Naive B cell (primary cell): Measurements from ENCODE around the gene GOLGA3. TPM values are rescaled to one million over a fixed set of nuclear protein-coding genes. Genes with fewer than 3 reads are reported as not detected.
"Not testable (repeated sequence)": the region's sequence is repeated elsewhere in the genome, so short reads cannot be mapped to it uniquely, and the experiment has no call there.

Source experiments
- ATAC-seq, 2 donors: fragments of 150-1000 bp; cut with Tn5 transposase; 2 replicates each; pipeline ENCODE4 v1.10.0; 2021; ENCODE audit warnings: low read depth in 2 of 2, mild to moderate bottlenecking in 2 of 2, moderate library complexity in 2 of 2
- DNase-seq: peaks from one replicate; pipeline ENCODE4 v3.0.0; 2022
- H3K27ac Mint-ChIP-seq, 6 donors: one replicate each; pipeline ENCODE4 v1.8.0; 2020 to 2022; ENCODE audit warnings: mild to moderate bottlenecking in 6 of 6, mixed read lengths in 6 of 6, moderate library complexity in 5 of 6, inconsistent platforms in 2 of 6
- H3K27me3 Mint-ChIP-seq, 3 donors: one replicate each; pipeline ENCODE4 v1.8.0; 2021 to 2022; ENCODE audit warnings: mixed read lengths in 3 of 3, mild to moderate bottlenecking in 1 of 3
- H3K36me3 Mint-ChIP-seq, 2 donors: one replicate each; pipeline ENCODE4 v1.8.0; 2020 to 2022; ENCODE audit warnings: mixed read lengths in 2 of 2, inconsistent platforms in 1 of 2, mild to moderate bottlenecking in 1 of 2
- H3K4me1 Mint-ChIP-seq, 3 donors: one replicate each; pipeline ENCODE4 v1.8.0; 2020 to 2022; ENCODE audit warnings: mixed read lengths in 3 of 3, inconsistent platforms in 1 of 3, mild to moderate bottlenecking in 1 of 3, moderate library complexity in 1 of 3
- H3K4me3 Mint-ChIP-seq, 8 donors: one replicate each; pipeline ENCODE4 v1.8.0; 2020 to 2022; ENCODE audit warnings: mild to moderate bottlenecking in 8 of 8, mixed read lengths in 8 of 8, moderate library complexity in 8 of 8, inconsistent platforms in 2 of 8
- H3K9me3 Mint-ChIP-seq, 7 donors: one replicate each; pipeline ENCODE4 v1.8.0; 2020 to 2022; ENCODE audit warnings: mixed read lengths in 7 of 7, mild to moderate bottlenecking in 5 of 7, inconsistent platforms in 2 of 7, moderate library complexity in 1 of 7
- polyA plus RNA-seq, 6 donors: library from polyadenylated mRNA; unstranded; fragments of 300-500 nt; fragmentation: Illumina TruSeq; gene quantifications; one replicate each; pipeline ENCODE4 v1.2.3, GENCODE V29; 2021; ENCODE audit warnings: low read depth in 6 of 6

Gene GOLGA3
- polyA plus RNA-seq, 6 donors from 2014 or later, result 0.17 to 13.6 (median 4.8) TPM

DNA sequence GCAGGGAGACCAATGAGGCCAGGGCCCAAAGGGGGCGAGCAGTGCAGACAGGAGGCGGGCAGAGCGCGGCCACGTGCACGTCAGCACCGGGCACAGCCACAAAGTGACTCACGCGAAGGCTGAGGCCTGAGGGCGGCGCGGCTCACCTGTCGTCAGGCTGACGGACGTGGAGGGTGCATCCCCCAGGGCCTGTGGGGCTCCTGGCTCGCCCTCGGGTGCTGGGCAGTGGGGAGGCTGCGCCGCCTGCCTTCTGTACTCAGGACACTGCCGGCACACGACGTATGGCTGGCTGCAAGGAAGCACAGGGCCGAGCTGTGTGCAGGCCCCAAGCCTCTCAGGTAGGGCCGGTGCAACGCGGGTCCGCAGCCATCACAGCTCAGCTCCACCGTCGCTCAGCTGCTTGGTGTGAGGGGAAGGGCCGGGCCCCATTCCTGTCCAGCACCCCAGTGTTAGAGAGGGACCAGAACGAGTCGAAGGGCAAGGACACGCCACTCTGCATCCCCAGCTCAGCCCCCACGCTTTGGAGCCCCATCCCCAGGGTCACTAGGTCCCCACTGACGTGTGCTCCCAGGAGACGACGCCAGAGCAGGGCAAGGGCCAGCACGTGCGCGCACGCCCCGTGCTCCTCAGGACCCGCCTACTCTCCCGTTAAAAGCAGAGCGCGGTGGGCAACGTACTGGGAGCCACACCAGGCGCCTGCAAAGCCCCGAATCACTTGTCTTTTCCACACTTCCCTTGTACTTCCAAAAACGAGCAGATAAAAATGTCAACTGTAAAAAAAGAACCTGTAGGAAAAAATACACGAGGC, 24.8 kb upstream of the GOLGA3 start:
- ATAC-seq (no peak), DNase-seq (no peak)
- Mint-ChIP-seq H3K4me1 (peaks cover 2 to 8% (median 8%) of the 10 kb centered on the region in 3 donors), H3K36me3 (peaks cover 7 to 17% of the 10 kb centered on the region in 2 donors), H3K9me3 (no peaks in the 10 kb centered on the region), H3K27me3 (no peaks in the 10 kb centered on the region), H3K27ac (peak overlapping the region in 2 of 6 donors; percentile 11 to 47), H3K4me3 (no peak overlapping the region)

DNA sequence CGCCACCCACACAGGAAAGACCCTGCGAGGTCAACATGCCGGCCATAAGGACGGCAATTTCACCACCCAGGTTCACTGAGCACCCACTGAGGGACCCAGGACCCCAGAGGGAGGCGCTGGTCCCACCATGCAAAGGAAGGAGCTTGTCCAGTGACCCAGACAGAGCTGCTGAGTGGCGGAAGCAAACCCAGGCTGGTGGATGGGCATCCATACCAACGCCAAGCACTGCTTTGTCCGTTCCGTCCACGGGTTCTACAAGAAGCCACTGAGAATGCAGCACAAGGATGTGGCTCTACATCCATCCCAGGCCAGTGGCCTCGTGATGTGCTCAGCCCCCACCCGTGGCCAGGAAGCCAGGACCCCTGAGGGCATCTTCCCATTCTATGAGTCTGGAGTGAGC, 23.8 kb upstream of the GOLGA3 start:
- peak overlapping the region in 2 of 6 donors; percentile 26 to 30 for H3K27ac Mint-ChIP-seq
- ATAC-seq, result no peak
- H3K36me3 Mint-ChIP-seq, result peaks cover 7 to 17% of the 10 kb centered on the region in 2 donors
- H3K4me1 Mint-ChIP-seq, result peaks cover 2 to 8% (median 8%) of the 10 kb centered on the region in 3 donors
- no peak for DNase-seq
- H3K4me3 Mint-ChIP-seq, result no peak overlapping the region
- no peaks in the 10 kb centered on the region for H3K9me3 Mint-ChIP-seq
- H3K27me3 Mint-ChIP-seq, result no peaks in the 10 kb centered on the region

DNA sequence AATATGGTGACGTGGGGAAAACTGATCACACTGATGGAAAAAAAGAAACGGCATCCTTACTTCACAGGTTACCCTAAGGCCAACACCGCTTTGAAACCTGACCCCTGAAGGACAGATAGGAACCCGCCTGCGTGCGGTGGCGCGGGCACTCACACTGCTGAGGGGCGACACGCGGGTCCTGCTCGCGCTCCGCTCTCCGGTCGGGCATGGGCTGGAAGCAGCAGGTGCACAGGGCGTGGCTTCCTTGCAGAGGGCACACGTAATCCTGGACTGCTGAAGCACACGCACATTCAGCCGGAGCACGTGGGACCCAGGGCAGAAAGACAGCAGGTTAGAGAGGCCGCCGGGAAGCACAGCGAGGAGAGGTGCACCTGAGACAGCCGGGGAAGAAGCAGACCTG, 22.8 kb upstream of the GOLGA3 start:
- Mint-ChIP-seq H3K4me3 (no peak overlapping the region), H3K27ac (peak overlapping the region in 1 of 6 donors; percentile 68), H3K4me1 (peaks cover 2 to 8% (median 8%) of the 10 kb centered on the region in 3 donors), H3K9me3 (no peaks in the 10 kb centered on the region), H3K36me3 (peaks cover 6 to 17% of the 10 kb centered on the region in 2 donors), H3K27me3 (no peaks in the 10 kb centered on the region)
- no peak for ATAC-seq
- DNase-seq, result no peak

DNA sequence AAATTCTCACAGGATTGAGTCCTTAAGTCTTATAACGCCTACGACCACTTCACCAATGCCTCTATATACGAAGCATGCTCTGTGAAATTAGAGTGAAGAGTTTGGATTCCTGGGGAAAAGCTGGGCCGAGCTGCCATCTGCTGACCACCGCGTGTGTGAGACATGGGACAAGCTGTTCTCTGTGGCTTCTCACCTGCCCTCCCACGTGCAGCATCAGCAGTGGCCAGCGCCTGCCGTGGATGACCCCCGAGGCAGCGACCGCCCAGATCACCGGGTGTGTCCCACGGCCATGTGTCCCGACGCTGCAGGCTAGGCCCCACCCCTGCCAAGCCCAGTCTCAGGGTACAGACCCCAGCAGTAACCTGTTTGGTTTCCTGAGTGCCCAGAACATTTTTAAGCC, 21.6 kb upstream of the GOLGA3 start:
- Mint-ChIP-seq H3K36me3 (peaks cover 8 to 15% of the 10 kb centered on the region in 2 donors), H3K4me3 (peak overlapping the region in 2 of 8 donors; percentile 33 to 70), H3K27ac (peak overlapping the region in 1 of 6 donors; percentile 29), H3K4me1 (peaks cover 2 to 8% (median 6%) of the 10 kb centered on the region in 3 donors), H3K9me3 (no peaks in the 10 kb centered on the region), H3K27me3 (no peaks in the 10 kb centered on the region)
- ATAC-seq (no peak), DNase-seq (no peak)

DNA sequence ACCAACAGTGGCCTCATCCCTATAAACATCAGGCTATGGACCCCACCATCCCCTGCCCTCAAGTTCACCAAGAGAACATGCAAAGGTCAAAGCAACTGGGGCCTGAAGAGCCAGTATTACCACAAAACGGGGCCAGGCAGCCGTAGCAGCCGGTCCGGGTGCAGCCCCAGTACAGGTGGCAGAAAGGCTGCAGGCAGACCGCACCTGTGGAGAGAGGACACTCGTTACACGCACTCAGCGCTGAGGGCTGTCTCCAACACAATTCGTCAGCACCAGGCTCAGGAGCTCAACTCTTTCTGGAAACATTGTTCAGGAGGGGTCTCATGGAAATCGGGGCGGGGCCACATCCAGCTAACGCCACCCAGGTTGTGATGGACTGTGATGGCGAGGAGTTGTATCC, 19.9 kb upstream of the GOLGA3 start:
- Mint-ChIP-seq H3K4me3 (no peak overlapping the region), H3K27me3 (no peaks in the 10 kb centered on the region), H3K27ac (no peak overlapping the region), H3K36me3 (peaks cover 7 to 8% of the 10 kb centered on the region in 2 donors), H3K4me1 (peaks cover 0 to 8% (median 6%) of the 10 kb centered on the region in 3 donors), H3K9me3 (no peaks in the 10 kb centered on the region)
- DNase-seq (no peak), ATAC-seq (no peak)

GRCh38 chr12:132847363-132848356, 19.0 kb upstream of the GOLGA3 start:
- no peak overlapping the region for H3K4me3 Mint-ChIP-seq
- ATAC-seq, result no peak
- no peaks in the 10 kb centered on the region for H3K9me3 Mint-ChIP-seq
- H3K36me3 Mint-ChIP-seq, result peaks cover 9 to 11% of the 10 kb centered on the region in 2 donors
- DNase-seq, result no peak
- peak overlapping the region in 1 of 6 donors; percentile 59 for H3K27ac Mint-ChIP-seq
- H3K27me3 Mint-ChIP-seq, result no peaks in the 10 kb centered on the region
- H3K4me1 Mint-ChIP-seq, result peaks cover 0 to 8% (median 6%) of the 10 kb centered on the region in 3 donors

DNA sequence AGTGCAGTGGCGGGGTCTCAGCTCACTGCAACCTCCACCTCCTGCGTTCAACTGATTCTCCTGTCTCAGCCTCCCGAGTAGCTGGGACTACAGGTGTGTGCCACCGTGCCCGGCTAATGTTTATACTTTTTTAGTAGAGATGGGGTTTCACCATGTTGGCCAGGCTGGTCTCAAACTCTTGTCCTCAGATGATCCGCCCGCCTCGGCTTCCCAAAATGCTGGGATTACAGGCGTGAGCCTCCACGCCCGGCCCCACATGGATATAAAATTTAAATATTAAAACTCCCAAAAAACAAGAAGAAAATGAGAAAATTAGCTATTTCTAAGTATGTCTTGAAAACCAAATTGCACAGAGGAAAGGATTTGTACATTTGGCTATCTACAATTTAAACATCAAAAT, 16.0 kb upstream of the GOLGA3 start:
- not testable (repeated sequence) for H3K9me3 Mint-ChIP-seq, H3K4me3 Mint-ChIP-seq, DNase-seq, ATAC-seq, H3K27ac Mint-ChIP-seq, H3K27me3 Mint-ChIP-seq, H3K4me1 Mint-ChIP-seq
- H3K36me3 Mint-ChIP-seq, result peaks cover 17 to 21% of the 10 kb centered on the region in 2 donors

DNA sequence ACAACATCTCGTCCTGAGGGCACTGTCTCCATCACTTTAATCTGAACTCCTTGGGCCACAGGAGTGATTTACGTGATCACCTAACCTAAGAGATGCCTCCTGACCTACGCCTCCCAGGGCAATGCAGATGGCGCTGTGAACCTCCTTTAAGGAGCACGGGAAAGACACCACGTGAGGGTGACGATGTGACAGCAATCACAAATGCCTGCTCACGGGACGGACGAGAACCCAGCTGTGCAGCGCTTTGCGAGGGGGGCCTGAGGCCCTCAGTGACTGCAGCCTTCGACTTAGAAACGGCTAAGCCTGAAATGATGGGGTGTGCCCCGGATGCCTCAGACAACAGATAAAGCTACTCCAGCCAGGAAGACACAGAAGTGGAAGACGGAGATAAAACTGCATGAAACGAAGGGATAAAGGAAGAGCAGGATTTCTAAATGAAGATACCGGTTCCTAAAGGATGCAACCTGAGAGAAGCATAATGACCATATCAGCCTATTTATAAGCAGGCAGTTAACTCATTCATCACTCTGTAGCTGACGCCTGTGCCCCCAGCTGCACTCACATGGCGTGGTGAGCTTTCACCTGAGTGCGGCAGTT, 13.9 kb upstream of the GOLGA3 start:
- peaks cover 17 to 23% of the 10 kb centered on the region in 2 donors for H3K36me3 Mint-ChIP-seq
- H3K9me3 Mint-ChIP-seq, result no peaks in the 10 kb centered on the region
- no peaks in the 10 kb centered on the region for H3K27me3 Mint-ChIP-seq
- peak overlapping the region in 1 of 6 donors; percentile 49 for H3K27ac Mint-ChIP-seq
- H3K4me1 Mint-ChIP-seq, result peaks cover 0 to 4% (median 0%) of the 10 kb centered on the region in 3 donors
- DNase-seq (no peak), ATAC-seq (no peak)
- no peak overlapping the region for H3K4me3 Mint-ChIP-seq

- DNase-seq (no peak), ATAC-seq (no peak)
- Mint-ChIP-seq H3K27ac (no peak overlapping the region), H3K36me3 (peaks cover 17 to 21% of the 10 kb centered on the region in 2 donors), H3K4me1 (peaks cover 4 to 11% (median 4%) of the 10 kb centered on the region in 3 donors), H3K9me3 (no peaks in the 10 kb centered on the region), H3K4me3 (no peak overlapping the region), H3K27me3 (no peaks in the 10 kb centered on the region)
Observed at GRCh38 chr12:132841151-132841550, 12.5 kb upstream of the GOLGA3 start.

GRCh38 chr12:132840536-132840935, 11.9 kb upstream of the GOLGA3 start:
- no peak overlapping the region for H3K27ac Mint-ChIP-seq
- DNase-seq (no peak), ATAC-seq (no peak)
- H3K4me1 Mint-ChIP-seq, result peaks cover 4 to 11% (median 4%) of the 10 kb centered on the region in 3 donors
- H3K36me3 Mint-ChIP-seq, result peaks cover 11 to 15% of the 10 kb centered on the region in 2 donors
- no peaks in the 10 kb centered on the region for H3K27me3 Mint-ChIP-seq
- no peaks in the 10 kb centered on the region for H3K9me3 Mint-ChIP-seq
- H3K4me3 Mint-ChIP-seq, result no peak overlapping the region

DNA sequence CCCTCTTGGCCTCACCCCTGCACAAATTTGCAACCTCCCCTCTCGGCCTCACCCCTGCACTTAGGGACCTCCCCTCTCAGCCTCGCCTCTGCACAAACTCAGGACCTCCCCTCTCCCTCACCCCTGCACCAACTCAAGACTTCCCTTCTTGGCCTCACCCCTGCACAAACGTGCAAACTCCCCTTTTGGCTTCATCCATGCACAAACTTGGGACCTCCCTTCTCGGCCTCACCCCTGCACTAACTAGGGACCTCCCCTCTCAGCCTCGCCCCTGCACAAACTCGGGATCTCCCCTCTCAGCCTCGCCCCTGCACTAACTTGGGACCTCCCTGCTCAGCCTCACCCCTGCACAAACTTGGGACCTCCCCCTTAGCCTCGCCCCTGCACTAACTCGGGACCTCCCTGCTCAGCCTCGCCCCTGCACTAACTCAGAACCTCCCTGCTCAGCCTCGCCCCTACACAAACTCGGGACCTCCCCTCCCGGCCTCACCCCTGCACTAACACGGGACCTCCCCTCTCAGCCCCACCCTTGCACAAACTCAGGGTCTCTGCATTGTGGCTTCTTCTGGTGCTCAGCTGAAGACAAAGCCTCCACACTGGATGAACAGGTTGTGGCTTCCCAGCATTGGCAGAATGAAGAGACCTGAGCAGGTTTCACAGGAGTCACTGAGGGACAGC, 11.0 kb upstream of the GOLGA3 start:
- DNase-seq (no peak), ATAC-seq (no peak)
- Mint-ChIP-seq H3K27me3 (no peaks in the 10 kb centered on the region), H3K4me1 (peaks cover 4 to 11% (median 7%) of the 10 kb centered on the region in 3 donors), H3K4me3 (peak overlapping the region in 1 of 8 donors; percentile 8), H3K27ac (peak overlapping the region in 1 of 6 donors; percentile 76), H3K9me3 (no peaks in the 10 kb centered on the region), H3K36me3 (peaks cover 10 to 15% of the 10 kb centered on the region in 2 donors)

DNA sequence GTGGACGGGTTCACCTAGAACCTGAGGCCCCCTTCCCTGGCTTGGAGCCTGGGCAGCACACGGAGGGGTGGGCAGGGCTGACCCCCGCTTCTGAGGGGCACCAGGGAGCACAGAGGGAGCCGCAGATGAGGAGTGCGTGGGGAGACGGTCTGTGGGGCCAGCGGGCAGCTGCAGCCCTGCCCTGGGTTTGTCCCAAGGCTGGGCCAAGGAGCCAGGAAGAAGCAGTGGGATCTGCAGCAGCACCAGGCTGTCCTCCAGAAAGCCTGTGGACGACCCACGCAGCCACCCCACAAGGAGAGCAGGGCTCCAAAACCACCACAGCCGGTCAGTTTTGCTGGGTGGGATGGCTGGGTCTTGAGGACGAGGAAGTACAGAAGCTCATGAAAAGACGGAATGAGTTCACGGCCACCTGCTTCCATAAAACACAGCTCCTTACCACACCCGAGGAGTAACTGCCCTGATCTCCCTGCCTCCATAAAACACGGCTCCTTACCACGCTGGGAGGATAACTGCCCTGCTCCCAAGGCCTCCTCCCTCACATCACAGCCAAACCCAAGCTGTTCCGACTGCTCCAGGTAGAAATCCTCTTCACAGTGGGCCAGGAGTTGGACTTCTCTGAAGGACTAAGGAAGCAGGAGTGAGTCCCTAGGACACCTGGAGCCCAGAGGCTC, 9.9 kb upstream of the GOLGA3 start:
- Mint-ChIP-seq H3K9me3 (no peaks in the 10 kb centered on the region), H3K4me1 (peaks cover 11 to 14% (median 12%) of the 10 kb centered on the region in 3 donors), H3K27ac (no peak overlapping the region), H3K4me3 (no peak overlapping the region), H3K27me3 (no peaks in the 10 kb centered on the region), H3K36me3 (peaks cover 10 to 19% of the 10 kb centered on the region in 2 donors)
- no peak for ATAC-seq
- DNase-seq, result no peak
